Sigmoid colon (tissue), 7 donors: Measurements from ENCODE around the gene SLC34A1. TPM values are rescaled to one million over a fixed set of nuclear protein-coding genes. Genes with fewer than 3 reads are reported as not detected.

Experiments used
- DNase-seq: peaks from one replicate; pipeline ENCODE4 v3.0.0-alpha.2; 2019
- H3K27ac ChIP-seq, 4 donors: fragments of 200-600 bp; sonication (generic); one replicate each; pipeline ENCODE4 v1.5.1; 2016 to 2019; ENCODE audit warnings: mild to moderate bottlenecking in 1 of 4
- H3K27me3 ChIP-seq, 3 donors: fragments of 200-600 bp; sonication (generic); one replicate each; pipeline ENCODE4 v1.5.1; 2019; ENCODE audit warnings: mild to moderate bottlenecking in 1 of 3
- H3K36me3 ChIP-seq, 4 donors: fragments of 200-600 bp; sonication (generic); one replicate each; pipeline ENCODE4 v1.5.1; 2016 to 2019
- H3K4me1 ChIP-seq, 4 donors: fragments of 200-600 bp; sonication (generic); one replicate each; pipeline ENCODE4 v1.5.1; 2017 to 2019
- H3K4me3 ChIP-seq, 4 donors: fragments of 200-600 bp; sonication (generic); one replicate each; pipeline ENCODE4 v1.5.1; 2017 to 2019; ENCODE audit warnings: mild to moderate bottlenecking in 2 of 4, moderate library complexity in 1 of 4
- H3K9me3 ChIP-seq, 4 donors: fragments of 200-600 bp in 3 of 4; sonication (generic) in 3 of 4; one replicate each; pipeline versions ENCODE4 v1.5.1 to v1.6.1; 2013 to 2019
- EP300 ChIP-seq, 4 donors: sonication (generic); formaldehyde crosslinking; IDR thresholded peaks; one replicate each; pipeline ENCODE4 v1.6.1; 2017; ENCODE audit warnings: antibody characterized with exemption in 4 of 4
- POLR2A ChIP-seq, 2 donors: fragments of 450-650 bp; IDR thresholded peaks; one replicate each; pipeline ENCODE4 v1.6.1; 2016; ENCODE audit warnings: antibody characterized with exemption in 2 of 2, mild to moderate bottlenecking in 2 of 2, moderate library complexity in 2 of 2
- POLR2AphosphoS5 ChIP-seq, 4 donors: sonication (generic); formaldehyde crosslinking; IDR thresholded peaks; one replicate each; pipeline ENCODE4 v1.6.1; 2017; ENCODE audit warnings: antibody characterized with exemption in 4 of 4
- WGBS, 2 donors: extraction: QIAGEN DNeasy Blood & Tissue Kit; methylation state at CpG; one replicate each; pipeline ENCODE4 v1.1.7; 2013; 5-methylcytosine and 5-hydroxymethylcytosine counted together
- intact Hi-C: fragments of 100-400 bp; cut with DNase I; formaldehyde crosslinking; loops from one replicate; pipeline ENCODE4 v1.15.1; 2023
- polyA plus RNA-seq, 3 donors: library from polyadenylated mRNA; stranded (reverse); fragments of 200-250 nt; gene quantifications; one replicate each; pipeline ENCODE4 v1.2.3, GENCODE V29; 2013
- total RNA-seq, 4 donors: library from RNA; depleted of rRNA; stranded (reverse); fragments of >200 nt; gene quantifications; one replicate each; pipeline ENCODE4 v1.1.0, GENCODE V29; 2016
- TF ChIP-seq, protein P1 (sequence below), 4 experiments: fragments of 450-650 bp in 3 of 4; fragments of 200-600 bp in 1 of 4; IDR thresholded peaks; one replicate each; pipeline ENCODE4 v1.5.1; 2016 to 2019; ENCODE audit warnings: antibody characterized with exemption in 4 of 4, mild to moderate bottlenecking in 3 of 4, moderate library complexity in 2 of 4
- donor health status: healthy with polysubstance abuse.
- donor health status: Bipolar disorder and iron deficiency.
- donor health status: healthy.

Gene SLC34A1
- total and polyA plus RNA-seq, 7 donors, result 0.04 TPM; not detected in 6

DNA sequence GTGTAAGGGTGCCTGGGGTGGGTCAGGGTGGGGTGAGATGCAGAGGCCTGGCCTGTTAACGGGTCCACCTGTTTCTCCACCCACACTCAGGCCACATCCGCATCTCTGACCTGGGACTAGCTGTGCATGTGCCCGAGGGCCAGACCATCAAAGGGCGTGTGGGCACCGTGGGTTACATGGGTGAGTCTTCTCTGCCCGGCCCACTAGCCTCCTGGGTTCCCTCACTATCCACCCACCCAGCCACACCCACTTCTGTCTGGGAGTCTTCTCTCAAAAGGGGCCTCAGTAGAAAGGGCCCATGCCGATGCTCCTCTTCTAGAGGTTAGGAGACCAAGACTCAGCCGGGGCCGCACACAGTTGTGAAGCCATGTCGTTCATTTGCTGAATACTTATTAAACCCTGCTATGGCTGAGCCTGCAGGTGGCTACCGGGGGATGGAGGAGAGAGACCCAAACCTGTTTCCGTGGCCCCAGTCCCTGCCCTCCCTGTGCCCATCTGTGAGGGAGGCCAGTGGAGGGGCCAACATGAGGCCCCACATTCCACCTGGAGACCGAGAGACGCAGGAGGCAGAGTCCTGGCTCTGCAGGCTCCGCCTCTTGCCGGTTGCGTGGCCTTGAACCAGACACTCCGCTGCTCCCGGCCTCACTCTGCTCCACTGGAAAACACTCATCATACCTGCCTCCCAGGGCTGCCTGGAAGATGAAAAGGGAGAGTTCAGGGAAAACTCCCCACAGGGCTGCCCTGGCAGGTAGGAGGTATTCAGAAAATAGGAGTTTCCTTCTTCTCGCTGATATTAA, 50.9 kb downstream of the SLC34A1 start:
- TF ChIP-seq EP300 (IDR thresholded peaks at IDR 0.05) (no peak), POLR2A (IDR thresholded peaks at IDR 0.05) (no peak), POLR2AphosphoS5 (IDR thresholded peaks at IDR 0.05) (no peak)
- TF ChIP-seq, protein P1, sequence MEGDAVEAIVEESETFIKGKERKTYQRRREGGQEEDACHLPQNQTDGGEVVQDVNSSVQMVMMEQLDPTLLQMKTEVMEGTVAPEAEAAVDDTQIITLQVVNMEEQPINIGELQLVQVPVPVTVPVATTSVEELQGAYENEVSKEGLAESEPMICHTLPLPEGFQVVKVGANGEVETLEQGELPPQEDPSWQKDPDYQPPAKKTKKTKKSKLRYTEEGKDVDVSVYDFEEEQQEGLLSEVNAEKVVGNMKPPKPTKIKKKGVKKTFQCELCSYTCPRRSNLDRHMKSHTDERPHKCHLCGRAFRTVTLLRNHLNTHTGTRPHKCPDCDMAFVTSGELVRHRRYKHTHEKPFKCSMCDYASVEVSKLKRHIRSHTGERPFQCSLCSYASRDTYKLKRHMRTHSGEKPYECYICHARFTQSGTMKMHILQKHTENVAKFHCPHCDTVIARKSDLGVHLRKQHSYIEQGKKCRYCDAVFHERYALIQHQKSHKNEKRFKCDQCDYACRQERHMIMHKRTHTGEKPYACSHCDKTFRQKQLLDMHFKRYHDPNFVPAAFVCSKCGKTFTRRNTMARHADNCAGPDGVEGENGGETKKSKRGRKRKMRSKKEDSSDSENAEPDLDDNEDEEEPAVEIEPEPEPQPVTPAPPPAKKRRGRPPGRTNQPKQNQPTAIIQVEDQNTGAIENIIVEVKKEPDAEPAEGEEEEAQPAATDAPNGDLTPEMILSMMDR (IDR thresholded peaks at IDR 0.05), result no peak
- H3K27ac ChIP-seq, result no peak overlapping the region
- intact Hi-C loops, result no loop called here
- H3K36me3 ChIP-seq, result peaks cover 25 to 78% (median 56%) of the 10 kb centered on the region in 4 donors
- WGBS, 2 donors, result 92% methylated on average over 20 of the region's 20 CpGs
- no peaks in the 10 kb centered on the region for H3K27me3 ChIP-seq
- no peak for DNase-seq
- H3K4me3 ChIP-seq, result no peak overlapping the region
- no peaks in the 10 kb centered on the region for H3K9me3 ChIP-seq
- peaks cover 0 to 17% (median 6%) of the 10 kb centered on the region in 4 donors for H3K4me1 ChIP-seq

DNA sequence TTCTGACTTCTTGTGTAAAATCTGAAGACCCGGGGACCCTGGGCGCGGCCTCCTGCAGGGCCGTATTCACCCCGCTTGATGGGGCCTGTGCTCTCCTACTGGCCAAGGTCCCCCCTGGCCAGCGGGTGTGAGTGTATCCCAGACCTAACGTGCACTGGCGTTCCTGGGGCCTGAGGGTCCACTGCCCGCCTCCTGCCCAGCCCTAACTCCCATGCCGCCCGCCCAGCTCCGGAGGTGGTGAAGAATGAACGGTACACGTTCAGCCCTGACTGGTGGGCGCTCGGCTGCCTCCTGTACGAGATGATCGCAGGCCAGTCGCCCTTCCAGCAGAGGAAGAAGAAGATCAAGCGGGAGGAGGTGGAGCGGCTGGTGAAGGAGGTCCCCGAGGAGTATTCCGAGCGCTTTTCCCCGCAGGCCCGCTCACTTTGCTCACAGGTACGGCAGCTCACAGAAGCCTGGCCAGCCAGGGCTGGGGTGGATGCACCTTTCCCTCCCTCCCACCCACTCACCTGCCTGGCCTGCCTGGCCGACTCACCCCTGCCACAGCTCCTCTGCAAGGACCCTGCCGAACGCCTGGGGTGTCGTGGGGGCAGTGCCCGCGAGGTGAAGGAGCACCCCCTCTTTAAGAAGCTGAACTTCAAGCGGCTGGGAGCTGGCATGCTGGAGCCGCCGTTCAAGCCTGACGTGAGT, 51.8 kb downstream of the SLC34A1 start:
- Histone ChIP-seq H3K27me3 (no peaks in the 10 kb centered on the region), H3K27ac (no peak overlapping the region), H3K4me3 (no peak overlapping the region), H3K9me3 (no peaks in the 10 kb centered on the region), H3K36me3 (peaks cover 28 to 80% (median 52%) of the 10 kb centered on the region in 4 donors), H3K4me1 (peaks cover 0 to 17% (median 6%) of the 10 kb centered on the region in 4 donors)
- no peak for TF ChIP-seq POLR2A (IDR thresholded peaks at IDR 0.05)
- TF ChIP-seq, protein P1 (IDR thresholded peaks at IDR 0.05), result no peak
- no peak for TF ChIP-seq EP300 (IDR thresholded peaks at IDR 0.05)
- TF ChIP-seq POLR2AphosphoS5 (IDR thresholded peaks at IDR 0.05), result no peak
- no peak for DNase-seq
- intact Hi-C loops, result no loop called here
- 94 to 97% methylated on average over 37 of the region's 37 CpGs for WGBS, 2 donors

DNA sequence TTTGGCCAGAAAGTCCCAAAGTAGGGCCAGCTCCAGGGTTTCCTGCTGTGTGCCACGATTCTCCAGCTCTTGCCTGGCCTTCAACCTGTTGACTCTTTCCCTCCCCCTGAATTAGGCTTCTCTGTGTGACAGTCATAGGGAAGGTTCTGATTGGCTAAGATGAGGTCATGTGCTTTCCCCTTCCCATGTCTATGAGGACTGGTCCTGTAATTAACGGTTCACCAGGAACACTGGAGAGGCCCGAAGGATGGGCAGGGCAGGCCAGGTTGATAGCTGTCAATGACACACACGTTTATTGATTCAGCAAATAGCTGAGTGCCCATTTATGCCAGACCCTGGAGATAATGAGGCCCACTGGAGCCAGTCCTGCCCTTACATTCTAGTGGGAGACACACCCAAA, 53.4 kb downstream of the SLC34A1 start:
- H3K9me3 ChIP-seq, result no peaks in the 10 kb centered on the region

DNA sequence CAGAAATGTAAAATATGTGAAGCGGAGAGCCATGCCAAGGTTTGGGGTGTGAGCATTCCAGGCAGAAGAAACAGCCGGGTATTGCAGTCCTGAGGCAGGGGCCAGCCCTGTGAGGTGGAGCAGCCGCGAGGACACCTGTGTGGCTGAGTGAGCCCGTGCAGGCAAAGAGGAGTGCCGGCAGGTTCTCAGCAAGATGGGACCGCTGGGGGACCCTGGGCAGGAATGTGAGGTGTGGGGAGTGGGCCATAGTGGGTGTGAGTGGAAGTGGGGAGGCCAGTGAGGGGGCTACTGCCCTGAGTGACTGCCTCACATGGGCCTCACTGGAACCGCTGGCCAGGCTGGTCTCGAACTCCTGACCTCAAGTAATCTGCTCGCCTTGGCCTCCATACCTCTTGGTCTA, 54.2 kb downstream of the SLC34A1 start:
- TF ChIP-seq EP300 (IDR thresholded peaks at IDR 0.05), result no peak
- TF ChIP-seq, protein P1 (IDR thresholded peaks at IDR 0.05), result no peak
- TF ChIP-seq POLR2A (IDR thresholded peaks at IDR 0.05), result no peak
- no peak for TF ChIP-seq POLR2AphosphoS5 (IDR thresholded peaks at IDR 0.05)
- intact Hi-C loops, result no loop called here
- Histone ChIP-seq H3K27ac (no peak overlapping the region), H3K36me3 (peaks cover 29 to 74% (median 36%) of the 10 kb centered on the region in 4 donors), H3K27me3 (no peaks in the 10 kb centered on the region), H3K9me3 (no peaks in the 10 kb centered on the region), H3K4me1 (no peaks in the 10 kb centered on the region), H3K4me3 (no peak overlapping the region)
- 95 to 96% methylated on average over 10 of the region's 10 CpGs for WGBS, 2 donors
- DNase-seq, result no peak

More for the DNA sequence above, 53.4 kb downstream of the SLC34A1 start:
- Histone ChIP-seq H3K27ac (no peak overlapping the region), H3K36me3 (peaks cover 36 to 80% (median 45%) of the 10 kb centered on the region in 4 donors), H3K4me1 (peaks cover 0 to 2% (median under 1%) of the 10 kb centered on the region in 4 donors), H3K4me3 (no peak overlapping the region), H3K27me3 (no peaks in the 10 kb centered on the region)
- TF ChIP-seq EP300 (IDR thresholded peaks at IDR 0.05) (no peak), POLR2A (IDR thresholded peaks at IDR 0.05) (no peak), POLR2AphosphoS5 (IDR thresholded peaks at IDR 0.05) (no peak)
- TF ChIP-seq, protein P1 (IDR thresholded peaks at IDR 0.05), result no peak
- DNase-seq, result no peak
- intact Hi-C loops, result no loop called here
- 46 to 78% methylated on average over 4 of the region's 4 CpGs for WGBS, 2 donors
